Measurements from ENCODE around the gene FLOT1.
"Not testable (repeated sequence)": the region's sequence is repeated elsewhere in the genome, so short reads cannot be mapped to it uniquely, and the experiment has no call there.

- not testable (repeated sequence) for TF ChIP-seq CTCF (conservative IDR thresholded peaks at IDR 0.05; ENCODE audit: low read length); EZH2phosphoT487 (IDR thresholded peaks at IDR 0.05; ENCODE audit: borderline replicate concordance, low read depth, low read length)
Measured at GRCh38 chr6:30764490-30765043, 22.1 kb upstream of the FLOT1 start.
